GM19023 (cell line): Measurements from ENCODE around the gene PADI1.

Experiments
- ATAC-seq: cut with Tn5 transposase; IDR thresholded peaks from one replicate; pipeline ENCODE4 v1.9.1; 2021; ENCODE audit warnings: mild to moderate bottlenecking, moderate library complexity; ENCODE audit not compliant: unreplicated experiment

PADI1 gene, protein sequence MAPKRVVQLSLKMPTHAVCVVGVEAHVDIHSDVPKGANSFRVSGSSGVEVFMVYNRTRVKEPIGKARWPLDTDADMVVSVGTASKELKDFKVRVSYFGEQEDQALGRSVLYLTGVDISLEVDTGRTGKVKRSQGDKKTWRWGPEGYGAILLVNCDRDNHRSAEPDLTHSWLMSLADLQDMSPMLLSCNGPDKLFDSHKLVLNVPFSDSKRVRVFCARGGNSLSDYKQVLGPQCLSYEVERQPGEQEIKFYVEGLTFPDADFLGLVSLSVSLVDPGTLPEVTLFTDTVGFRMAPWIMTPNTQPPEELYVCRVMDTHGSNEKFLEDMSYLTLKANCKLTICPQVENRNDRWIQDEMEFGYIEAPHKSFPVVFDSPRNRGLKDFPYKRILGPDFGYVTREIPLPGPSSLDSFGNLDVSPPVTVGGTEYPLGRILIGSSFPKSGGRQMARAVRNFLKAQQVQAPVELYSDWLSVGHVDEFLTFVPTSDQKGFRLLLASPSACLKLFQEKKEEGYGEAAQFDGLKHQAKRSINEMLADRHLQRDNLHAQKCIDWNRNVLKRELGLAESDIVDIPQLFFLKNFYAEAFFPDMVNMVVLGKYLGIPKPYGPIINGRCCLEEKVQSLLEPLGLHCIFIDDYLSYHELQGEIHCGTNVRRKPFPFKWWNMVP

DNA sequence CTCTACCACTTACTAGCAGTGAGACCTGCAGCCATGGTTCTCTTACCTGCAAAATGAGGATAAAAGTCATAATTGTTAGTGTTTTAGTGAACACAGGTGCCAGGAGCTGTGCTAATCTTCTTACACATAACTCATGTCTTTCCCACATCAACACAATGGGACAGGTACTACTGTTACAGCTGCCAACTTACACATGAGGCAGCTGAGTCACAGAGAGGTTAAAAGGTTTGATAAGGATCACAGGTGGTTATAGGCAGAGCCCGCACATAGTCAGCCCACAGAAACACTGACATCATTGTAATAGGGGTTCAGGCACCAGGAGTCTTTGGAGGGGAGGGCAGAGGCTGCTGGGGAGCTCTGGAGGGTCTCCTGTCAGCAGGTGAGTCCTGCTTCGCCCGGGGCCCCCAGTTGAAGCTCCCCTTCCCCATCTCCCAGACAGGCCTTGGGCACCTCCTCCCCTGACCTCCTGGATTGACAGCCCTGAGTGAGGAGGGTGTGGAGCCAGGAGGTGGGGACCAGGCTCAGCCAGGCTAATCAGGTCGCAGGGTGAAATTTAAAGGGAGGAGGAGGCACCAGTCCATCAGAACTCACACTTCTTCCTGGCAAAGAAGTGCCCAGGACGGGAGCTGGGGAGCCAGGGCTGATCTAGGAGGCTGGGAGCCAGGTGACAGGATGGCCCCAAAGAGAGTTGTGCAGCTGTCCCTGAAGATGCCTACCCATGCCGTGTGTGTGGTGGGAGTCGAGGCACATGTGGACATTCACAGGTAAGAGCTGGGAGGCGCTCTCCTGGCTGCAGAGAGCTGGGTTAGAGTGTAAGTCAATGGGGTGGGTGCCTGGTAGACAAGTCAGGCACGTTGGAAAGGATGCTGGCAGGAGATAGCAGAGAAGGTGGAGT lies at the start of gene PADI1:
Gene PADI1, plus strand, starts transcription at position 583 of the 895 bp plus-strand sequence. Its CDS starts 90 bp downstream, at position 673.
- no peak for ATAC-seq

DNA sequence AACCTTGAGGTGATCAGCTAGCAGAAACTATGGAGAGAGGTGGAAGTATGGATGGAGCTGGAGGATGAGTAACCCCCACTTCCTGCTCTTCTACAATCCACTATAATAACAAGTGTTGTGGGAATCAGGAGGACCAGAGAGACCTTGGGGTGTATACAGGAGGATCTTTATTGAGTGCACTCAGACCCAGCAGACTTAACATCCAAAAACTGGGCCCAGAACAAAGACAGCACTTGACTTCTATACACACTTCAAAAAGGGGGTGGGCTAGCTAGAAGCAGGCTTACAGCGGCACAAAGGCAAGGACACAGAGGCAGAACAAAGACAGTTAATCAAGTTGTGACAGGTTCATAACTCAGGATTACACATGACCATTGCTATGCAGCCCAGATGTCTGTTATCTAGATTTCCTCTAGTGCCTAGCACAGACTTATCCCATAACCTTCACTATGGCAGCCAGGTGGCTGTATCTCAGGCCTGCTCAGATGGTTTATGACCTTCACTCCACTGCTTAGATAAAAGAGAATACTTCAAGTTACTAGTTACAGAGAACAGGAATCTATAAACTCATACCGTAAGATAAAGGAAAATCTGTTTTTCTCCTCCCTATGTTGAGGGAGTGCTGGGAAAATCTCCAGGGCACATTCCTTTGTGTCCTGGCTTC lies 49.5 kb upstream of the PADI1 start:
- ATAC-seq, result no peak

DNA sequence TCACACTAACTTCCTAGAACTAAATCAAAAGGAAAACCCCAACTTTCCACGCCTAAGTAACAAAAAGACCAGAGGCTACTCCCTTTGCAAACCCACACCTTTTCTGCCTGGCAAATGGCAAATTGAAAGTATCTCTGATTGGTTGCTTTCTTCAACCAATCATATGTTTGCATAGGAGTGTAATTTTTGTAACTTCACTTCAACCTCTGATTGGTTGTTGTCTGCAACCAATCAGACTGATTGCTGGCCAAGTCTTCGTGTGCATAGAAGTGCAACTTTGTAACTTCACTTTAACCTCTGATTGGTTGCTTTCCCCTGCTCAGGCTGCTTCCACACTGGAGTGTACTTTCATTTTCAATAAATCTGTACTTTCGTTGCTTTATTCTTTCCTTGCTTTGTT lies 48.8 kb upstream of the PADI1 start:
- ATAC-seq, result no peak

DNA sequence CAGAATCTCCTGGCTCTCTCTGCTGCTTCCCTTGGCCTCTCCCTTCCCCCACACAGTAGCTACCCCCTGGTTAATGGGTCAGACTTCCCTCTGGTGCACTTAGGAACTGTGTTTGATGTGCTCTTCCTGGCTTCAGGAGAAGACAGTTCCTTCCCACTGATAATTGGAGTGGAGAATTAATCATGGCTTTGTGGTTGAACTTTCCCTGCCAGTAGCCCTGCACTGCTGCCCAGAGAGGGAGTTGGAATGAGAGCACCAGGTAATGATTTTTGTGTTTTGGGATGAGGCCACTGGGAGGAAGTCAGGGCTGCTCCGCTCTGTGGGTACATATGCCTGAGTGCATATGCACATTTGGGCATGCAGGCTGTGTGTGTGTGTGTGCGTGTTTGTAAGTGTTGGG lies 46.0 kb upstream of the PADI1 start:
- ATAC-seq, result no peak

DNA sequence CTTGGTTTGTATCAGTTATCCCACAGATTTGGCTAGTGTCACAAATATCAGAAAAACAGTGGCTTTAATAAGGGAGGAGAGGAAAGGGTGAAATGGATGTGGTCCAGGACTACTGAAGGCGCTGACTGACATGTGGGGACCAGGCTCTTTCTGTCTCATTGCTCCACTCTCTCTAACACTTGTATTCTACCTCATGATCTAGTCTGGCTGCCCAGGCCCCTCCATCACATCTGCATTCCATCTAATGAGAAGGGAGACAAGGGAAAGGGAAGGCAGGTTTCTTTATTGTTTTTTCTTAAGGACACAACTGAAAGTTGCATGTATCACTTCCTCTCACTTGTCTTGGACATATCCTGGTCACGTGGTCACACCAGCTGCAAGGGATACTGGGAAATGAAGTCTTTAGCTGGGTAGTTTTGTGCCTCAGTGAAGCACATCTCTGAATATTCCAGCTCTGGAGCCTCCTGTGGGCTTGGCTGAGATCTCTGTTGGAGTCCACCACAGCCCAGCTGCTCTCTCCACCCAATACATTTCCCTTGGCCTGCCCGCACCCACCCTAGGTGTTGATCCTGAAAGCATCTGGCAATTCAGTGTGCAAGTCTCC lies 43.7 kb upstream of the PADI1 start:
- no peak for ATAC-seq

DNA sequence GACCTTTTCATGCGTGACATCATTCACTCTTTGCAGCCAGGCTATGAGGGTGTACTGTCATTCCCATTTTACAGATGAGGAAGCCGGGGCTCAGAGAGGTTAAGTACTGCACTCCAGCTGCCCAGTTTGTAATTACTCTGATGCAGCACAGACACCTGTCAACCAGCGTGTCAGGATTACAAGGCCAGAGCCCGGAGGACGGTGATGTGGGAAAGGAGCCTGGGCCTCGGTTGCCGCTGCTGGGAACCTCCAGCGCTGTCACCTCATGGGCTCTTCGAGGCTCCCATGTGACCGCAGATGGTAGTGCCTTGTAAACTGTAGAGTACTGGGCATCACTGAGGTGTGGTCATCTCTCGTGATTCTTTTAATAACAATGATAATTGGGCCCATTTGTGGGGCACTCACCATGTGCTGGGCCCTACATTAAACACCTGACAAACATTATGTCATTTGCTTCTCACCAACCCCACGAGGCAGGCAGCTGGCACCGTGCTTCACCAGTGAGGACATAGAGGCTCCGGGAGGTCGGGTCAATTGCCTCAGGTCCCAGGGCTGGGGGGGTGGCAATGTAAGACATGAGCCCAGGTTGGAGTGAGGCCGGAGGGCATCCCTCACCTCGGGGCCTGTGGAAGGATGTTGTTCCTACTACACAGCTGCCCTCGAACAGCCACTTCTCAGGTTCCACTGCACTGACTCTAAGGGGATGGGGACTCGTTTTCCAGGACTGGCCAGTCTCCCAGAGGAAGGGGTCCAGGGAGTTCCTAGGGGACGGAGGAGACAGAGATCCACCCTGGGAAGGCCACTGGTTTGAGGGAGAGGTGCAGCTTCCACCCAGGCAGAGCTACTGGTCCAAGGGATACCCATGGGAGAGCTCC lies 42.8 kb upstream of the PADI1 start:
- no peak for ATAC-seq

DNA sequence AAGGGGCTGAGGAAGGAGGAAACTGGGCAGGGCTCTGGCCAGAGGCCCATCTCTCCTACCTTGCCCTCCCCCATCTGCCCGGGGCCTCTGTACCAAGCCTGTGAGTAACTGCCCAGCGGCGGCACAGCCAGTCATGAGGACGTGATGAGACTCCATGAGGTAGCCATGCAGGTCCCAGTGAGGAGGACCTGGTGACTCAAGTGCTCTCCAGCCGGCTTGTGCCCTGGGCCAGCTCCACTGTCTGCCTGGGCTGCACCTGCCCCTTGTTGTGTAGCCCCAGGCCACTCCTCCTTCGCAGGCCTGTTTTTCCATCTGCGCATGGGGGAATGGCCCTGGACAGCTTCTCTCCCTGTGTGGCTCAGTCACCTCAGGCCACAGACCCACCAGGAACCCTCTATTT lies 42.0 kb upstream of the PADI1 start:
- ATAC-seq, result no peak

DNA sequence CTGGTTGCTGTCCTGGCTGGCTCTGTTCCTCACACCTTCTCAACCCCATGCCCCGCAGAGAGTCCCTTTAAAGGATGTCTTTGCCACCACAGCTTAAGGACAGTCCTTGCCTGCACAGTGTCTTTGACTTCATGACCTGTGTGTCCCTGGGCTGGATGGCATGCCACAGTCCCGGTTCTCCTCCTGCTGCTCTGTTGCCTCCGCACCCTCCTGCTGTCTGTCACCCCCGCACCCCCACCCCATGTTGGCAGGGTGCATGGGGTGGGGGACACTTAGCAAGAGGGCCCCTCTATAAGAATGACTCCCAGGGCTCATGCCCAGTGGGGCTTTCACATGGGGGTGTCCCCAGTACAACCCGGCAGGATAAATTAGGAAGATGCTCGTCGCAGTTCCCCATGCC lies 41.6 kb upstream of the PADI1 start:
- no peak for ATAC-seq

DNA sequence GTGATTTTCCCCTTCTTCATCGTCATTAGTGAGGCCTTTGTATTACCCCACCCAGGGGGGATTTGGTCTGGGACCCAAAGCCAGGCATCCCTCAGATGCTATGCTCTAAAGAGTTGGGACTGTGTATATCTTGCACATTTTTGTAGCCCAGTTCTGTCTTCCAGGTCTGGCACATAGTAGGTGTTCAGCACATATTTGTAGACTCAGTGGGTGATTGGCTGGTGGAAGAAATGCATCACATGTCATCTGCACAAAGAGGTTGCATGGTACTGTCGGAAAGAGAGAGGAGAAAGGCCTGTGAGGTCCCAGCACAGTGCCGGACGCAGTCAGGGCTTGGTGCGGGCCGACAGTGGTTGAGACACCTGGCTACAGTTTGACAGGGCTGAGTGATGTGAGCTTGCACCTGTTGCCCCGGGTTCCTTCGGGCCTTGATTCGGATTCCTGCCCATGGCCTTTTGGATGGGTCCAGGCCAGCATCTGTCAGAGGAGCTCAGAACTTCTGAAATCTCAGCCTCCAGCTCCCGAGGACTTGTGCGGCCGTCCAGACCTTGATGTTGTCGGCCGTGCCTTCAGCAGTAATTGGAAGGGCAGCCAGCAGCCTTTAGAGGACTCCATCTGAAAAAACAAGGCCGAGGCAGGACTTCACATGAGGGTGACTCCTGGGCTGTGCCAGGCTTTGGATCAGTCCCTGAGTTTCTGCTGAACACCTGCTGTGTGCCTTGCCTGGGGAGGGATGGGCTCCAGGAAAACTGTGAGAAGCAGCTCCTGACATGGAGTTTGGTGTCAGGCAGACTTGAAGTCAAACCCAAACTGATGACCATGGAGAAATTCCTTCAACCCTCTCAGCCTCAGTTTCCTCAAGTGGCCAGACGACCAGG lies 40.9 kb upstream of the PADI1 start:
- ATAC-seq, result no peak

DNA sequence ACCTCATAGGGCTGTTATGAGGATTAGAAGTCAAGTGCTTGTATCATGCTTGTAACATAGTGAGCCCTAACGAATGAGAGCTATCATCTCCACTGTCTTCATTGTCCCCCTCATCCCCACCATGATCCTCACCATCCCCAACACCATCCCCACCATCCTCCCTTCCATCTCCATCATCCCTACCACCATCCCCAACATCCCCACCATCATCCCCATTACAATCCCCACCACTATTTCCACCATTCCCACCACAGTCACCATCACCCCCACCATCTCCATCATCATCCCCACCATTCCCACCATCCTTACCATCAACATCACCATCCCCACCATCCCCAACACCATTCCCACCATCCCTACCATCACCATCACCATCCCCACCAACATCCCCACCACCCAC lies 39.1 kb upstream of the PADI1 start:
- no peak for ATAC-seq

DNA sequence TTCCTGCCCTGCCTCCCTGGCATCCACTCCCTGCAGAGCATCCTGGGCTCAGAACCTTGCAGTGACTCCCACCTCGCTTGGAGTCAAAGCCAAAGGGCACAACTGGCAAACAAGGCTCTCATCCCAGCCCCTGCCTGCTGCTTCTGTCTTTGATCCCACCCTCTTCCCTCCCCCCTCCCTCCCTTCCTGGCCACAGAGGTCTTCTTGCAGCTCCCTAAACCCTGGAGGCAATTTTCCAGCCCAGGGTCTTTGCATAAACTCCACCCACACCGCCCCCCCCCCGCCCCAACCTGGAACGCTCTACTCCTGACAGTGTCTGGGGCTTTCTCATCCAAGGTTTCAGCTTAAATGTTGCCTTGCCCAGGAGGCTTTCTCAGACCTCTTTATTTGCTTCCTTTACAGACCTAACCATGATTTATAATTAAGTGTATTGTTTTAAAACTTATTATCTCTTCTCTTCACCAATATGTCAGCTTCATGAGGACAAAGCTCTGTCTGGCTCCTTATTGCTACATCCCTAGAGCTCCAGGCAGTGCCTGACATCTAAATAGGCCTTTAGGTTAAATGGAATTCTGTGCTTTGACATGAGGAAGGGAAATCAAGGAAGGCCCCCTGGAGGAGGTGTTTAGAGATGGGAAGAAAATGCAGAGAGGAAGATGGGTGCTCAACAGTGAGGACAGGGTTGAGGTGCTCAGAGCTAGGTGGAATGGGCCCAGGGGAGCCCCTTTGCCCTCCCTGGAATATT lies 37.7 kb upstream of the PADI1 start:
- no peak for ATAC-seq

DNA sequence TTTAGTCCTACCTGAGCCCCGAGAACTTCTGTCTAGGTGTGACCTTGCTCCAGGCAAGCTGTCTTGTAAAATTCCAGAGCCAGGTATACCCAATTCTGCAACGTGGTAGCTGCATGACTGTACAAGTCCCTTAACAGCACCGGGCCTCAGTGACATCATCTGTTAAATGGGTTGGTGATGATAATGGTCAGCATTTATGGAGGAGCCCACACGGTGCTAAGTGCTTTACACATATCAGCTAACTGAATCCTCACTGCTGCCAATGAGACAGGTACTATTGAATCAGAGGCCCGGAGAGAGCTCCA lies 37.2 kb upstream of the PADI1 start:
- ATAC-seq, result no peak

DNA sequence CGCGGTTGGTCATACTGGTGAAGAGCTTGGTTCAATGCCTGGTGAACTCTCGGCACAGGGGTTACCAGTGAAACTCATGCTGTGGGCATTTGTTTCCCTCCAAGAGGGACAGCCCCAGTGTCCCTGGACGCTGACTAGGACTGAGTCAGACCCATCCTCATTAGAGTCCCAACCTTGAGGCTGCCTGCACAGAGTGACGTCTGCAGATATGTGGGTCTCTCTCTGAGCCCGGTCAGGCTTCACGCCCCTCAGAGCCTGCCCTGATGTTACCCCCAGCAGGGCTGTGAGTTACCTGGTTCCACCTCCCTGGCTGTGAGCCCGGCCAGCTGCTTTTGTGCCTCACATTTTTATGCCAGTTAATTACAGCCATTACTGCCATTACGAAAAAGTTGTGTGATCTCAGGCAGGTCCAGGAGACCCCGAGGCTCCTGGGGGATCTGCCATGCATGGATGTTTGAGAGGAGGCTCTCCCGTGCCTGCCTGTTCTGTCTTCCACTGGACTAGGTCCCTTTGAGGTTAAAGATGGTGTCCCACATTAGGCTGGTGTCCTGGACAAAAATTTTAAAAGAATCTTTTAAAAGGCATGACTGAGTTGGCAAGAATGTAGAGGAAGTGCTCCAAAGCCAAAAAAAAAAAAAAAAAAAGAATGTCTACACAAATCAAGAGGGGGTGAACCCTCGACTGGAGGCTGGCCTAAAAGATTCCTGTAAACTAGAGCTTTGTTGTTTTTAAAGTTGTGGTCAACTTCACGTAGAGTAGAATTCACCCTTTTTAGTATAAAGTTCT lies 36.6 kb upstream of the PADI1 start:
- no peak for ATAC-seq

DNA sequence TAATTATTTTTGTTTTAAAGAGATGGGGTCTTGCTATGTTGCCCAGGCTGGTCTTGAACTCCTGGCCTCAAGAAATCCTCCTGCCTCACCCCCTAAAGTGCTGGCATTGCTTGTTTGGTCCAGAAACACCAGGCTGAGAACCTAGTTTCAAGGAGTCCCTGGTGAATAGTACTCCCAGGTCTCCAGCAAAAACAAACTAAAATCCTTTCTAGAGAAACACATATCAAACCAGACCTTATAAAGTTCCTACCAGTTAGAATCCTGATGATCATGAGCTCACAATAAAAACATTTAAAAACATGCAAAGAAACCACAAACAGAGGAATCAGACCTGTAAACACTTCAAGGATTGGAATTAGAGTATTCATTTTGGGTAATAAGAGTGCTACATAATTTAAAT lies 34.4 kb upstream of the PADI1 start:
- no peak for ATAC-seq

DNA sequence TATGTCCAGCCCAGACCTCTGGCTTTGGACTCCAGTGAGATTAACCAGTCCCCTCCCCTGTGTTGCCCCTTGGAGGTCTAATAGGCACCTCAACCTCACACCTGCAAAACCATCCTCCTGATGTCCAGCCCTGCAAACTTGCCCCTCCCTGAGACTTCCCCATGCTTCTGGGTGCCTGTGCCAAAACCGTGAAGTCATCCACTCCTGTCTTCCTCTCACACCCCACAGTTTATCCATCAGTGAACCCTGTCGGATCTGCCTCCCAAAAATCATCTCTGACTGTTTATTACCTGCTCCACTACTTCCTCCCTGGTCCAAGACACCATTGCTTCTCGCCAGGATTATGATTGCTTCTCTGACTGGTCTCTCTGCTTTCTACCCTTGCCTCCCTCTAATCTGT lies 31.7 kb upstream of the PADI1 start:
- ATAC-seq, result no peak

DNA sequence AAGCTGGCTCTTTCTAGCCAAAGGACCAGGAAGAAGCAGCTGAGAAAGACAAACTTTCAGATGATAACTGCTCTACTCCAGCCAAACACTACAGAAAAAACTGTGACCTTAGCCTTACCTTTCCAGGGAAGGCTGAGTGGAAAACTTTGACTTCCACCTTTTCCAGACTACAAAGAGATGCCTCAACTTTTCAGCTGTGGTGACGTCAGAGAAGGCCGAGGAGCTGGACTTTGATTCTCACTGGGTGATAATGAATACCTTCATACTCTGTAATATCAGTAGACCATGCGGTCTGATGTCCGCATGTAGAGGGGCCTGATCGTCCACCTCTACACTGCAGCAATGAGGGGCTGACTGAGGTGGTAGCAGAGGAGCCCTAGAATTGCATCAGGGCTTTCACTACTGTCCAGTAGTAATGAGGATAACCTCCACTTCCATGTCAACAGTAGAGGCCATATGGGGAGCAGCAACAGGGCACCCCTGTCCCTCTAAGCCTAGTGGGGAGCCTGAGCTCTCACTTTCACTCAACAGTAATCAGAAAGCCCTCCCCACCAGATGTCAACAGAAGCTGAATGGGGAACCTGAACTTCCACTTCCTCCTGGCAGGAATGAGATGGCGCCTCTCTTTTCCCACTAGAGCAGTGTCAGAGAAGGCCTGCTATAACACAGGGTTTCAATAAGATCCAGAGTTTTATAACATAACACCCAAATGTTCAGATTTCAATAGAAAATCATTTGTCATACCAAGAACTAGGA lies 28.4 kb upstream of the PADI1 start:
- ATAC-seq, result no peak

DNA sequence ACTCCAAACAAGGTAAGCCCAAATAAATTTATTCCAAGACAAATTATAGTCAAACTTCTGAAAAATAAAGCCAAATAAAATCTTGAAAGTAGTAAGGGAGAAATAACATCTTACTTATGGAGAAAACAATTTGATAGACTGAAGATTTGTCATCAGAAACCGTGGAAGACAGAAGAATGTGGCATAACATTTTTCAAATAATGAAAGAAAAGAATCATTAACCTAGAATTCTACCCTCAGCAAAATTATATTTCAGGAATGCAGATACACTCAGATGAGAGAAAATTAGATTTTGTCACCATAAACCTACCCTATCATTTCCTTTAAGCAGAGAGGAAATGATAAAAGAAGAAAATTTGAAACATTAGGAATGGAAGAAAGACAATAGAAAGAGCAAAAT lies 27.3 kb upstream of the PADI1 start:
- no peak for ATAC-seq
